OCI-M1 (cell line): ENCODE data around the gene UBE2D3.
"Not testable (repeated sequence)": the region's sequence is repeated elsewhere in the genome, so short reads cannot be mapped to it uniquely, and the experiment has no call there.

ENCODE experiments used
- DNase-seq: peaks from one replicate; lab custom pipeline; 2025; lab: John Stamatoyannopoulos, UW

The UBE2D3 gene

DNA sequence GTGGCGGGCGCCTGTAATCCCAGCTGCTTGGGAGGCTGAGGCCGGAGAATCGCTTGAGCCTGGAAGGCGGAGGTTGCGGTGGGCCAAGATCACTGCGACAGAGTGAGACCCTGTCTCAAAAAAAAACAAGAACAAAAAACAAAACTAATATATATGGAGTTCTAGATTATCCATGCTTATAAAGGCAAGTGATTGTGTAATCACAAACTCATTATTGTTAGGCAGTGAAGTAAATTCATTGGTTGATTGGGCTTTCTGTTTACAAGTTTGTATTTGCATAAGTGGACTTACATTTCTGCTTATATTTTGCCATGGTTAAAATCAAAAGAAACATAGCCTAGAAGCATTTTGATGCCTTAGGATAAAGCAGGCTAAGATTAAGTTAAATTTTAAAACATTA, 2.5 kb upstream of the UBE2D3 start:
- DNase-seq, result no peak

- no peak for DNase-seq
Measured at GRCh38 chr4:102828497-102828808, 1.1 kb upstream of the UBE2D3 start.

- peak; percentile 100 for DNase-seq
Measured at GRCh38 chr4:102827674-102828496, 534 bp upstream of the UBE2D3 start.

GRCh38 chr4:102826105-102826889, 1.1 kb downstream of the UBE2D3 start:
- DNase-seq, result no peak

- peak; percentile 87 for DNase-seq
Measured at GRCh38 chr4:102825261-102826091, 1.9 kb downstream of the UBE2D3 start.

GRCh38 chr4:102824398-102824797, 3.0 kb downstream of the UBE2D3 start:
- peak; percentile 15 for DNase-seq

- no peak for DNase-seq
Measured at GRCh38 chr4:102823897-102824296, 3.5 kb downstream of the UBE2D3 start.

DNA sequence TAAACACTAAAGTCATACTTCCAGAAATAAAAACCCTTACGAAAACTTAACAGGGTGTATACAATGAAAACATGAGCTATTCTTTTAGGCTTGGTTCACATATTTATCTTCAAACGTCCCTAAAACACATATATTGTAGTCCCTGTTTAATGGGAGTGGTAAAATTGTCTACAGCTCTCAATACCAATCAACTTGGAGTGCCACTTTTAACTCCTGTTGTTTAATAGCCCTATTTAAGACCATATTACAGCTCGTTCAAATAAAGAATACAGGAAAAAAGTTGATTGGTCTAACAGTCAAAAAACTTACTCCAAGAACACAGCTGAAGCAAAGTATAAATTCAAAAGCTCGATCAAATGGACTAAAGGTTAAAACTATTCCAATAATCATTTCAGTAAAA, 3.9 kb downstream of the UBE2D3 start:
- DNase-seq, result no peak

DNA sequence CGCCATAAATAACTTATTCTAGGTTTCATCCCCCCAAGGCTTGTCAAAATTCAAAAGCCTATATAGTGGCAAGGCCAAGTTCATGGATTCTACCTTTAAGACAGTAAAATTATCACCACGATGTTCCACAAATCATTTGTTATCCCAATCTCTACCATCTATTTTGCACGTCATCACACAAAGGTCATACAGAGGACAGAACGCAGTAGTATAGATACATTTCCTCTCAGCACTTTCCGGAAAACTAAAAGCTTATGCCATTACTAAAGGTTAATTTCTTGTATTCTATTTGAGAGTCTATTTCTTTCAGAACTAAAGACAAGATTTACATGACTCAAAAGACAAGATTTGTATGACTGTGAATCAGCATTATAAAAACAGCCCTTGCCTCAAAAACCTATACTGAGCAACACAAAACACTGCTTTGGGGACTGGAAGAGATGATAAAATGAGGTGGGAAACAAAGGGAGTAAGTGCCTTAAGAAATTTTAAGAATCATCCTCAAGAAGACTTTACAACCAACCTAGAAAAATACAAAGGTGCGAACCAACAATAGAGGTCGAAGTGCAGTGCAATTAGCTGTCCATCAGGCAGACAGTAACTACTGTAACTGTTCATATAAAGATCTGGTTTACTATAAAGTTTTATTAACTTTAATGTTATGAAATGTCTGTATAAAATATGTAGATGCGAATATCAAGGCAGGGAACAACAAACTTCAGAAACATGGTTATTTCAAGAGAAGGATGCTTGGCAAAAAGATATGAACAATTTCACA, 7.6 kb downstream of the UBE2D3 start:
- DNase-seq, result no peak

GRCh38 chr4:102819100-102819499, 8.3 kb downstream of the UBE2D3 start:
- not testable (repeated sequence) for DNase-seq

- no peak for DNase-seq
Measured at GRCh38 chr4:102817613-102818268, 9.6 kb downstream of the UBE2D3 start.

GRCh38 chr4:102817021-102817605, 10.2 kb downstream of the UBE2D3 start:
- DNase-seq, result no peak

DNA sequence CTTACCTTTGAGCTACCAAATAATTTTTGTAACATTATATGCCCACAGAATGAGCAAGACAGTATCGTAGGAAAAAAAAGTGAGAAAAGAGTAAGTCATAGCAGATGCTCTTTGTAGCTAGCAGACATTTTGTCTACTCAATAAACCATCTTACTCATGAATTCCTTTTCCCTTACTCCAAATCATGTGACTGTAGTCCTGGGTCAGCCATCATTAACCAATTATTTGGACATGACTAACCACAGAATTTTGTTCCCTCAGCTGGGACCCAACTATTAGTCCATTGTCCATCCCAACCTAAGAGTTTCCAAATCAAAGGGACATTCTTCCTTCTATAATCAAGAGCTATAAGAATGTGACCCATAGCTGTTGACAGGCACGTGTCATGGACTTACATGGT, 11.4 kb downstream of the UBE2D3 start:
- no peak for DNase-seq

DNA sequence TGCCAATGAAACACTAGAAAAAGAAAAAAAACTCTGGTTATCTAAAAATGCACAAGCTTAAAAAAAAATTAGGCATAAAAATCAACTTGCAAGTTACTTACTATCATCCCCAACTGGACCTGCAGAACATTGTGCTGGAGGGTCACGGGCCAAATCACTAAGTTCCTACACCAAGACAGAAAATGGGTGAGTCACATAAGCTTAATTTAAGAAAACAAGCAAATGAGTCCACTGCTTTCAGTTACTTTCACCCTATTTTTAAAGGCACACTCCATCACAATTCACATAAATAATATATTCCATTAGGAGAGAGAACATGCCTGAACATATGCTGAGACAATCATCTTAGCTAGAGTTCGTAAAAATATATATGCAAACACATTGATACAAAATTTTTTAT, 17.7 kb downstream of the UBE2D3 start:
- DNase-seq, result no peak

- DNase-seq, result peak; percentile 26
Measured at GRCh38 chr4:102809190-102809589, 18.2 kb downstream of the UBE2D3 start.

DNA sequence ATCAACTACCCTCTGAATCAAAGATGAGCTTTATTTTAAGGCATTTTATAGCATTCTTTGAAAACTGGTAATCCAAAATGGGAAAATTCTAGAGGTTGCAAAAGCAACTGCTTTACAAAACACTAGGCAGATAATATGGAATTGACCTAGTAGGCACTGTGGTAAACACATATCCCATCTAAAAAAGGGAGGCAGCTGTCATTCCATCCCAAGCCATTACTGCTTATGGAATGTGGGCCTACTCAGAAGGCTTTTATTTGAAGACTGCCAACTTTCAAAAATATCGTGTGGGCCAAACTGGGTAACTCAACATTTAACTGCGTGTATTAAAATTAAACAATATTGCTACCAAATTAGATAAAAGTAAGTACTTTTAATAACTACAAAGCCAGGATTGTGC, 19.3 kb downstream of the UBE2D3 start:
- DNase-seq, result no peak

DNA sequence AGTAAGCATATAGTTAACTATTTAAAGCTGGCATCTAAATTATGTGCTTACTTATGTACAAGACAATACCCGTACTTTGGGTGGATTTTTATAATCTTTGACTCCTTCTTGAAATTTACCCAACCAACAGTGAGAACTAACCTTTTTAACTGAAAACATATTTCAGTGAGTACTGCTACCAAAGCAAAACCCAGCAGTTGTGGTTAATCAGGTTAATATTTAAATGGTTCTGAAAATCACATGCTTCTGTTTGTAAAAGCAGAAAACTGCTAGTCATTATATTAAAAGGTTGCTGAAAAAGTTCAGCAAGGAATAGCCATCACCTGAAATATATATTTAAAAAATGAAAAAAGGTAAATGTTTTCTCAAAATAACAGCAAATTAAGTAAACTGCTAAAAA, 20.0 kb downstream of the UBE2D3 start:
- no peak for DNase-seq

DNA sequence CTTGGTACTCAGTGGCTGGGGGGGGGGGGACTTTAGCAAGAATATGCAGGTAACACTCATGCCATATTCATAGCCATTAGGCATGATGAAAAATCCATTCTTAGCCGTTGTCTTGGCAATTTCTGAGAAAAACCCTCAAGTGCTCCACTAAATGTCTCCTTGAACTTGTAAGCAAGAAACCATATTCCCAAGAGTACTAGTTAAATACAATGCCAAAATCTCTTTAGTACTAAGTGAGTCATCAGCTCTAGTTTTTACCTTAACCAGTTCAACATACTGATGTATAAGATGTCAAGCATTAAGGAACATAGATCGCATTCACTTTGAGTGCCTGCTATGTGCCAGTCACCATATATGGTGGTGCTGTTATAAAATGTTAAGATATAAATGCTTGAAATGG, 27.5 kb downstream of the UBE2D3 start:
- no peak for DNase-seq

GRCh38 chr4:102794999-102795398, 32.4 kb downstream of the UBE2D3 start:
- no peak for DNase-seq

DNA sequence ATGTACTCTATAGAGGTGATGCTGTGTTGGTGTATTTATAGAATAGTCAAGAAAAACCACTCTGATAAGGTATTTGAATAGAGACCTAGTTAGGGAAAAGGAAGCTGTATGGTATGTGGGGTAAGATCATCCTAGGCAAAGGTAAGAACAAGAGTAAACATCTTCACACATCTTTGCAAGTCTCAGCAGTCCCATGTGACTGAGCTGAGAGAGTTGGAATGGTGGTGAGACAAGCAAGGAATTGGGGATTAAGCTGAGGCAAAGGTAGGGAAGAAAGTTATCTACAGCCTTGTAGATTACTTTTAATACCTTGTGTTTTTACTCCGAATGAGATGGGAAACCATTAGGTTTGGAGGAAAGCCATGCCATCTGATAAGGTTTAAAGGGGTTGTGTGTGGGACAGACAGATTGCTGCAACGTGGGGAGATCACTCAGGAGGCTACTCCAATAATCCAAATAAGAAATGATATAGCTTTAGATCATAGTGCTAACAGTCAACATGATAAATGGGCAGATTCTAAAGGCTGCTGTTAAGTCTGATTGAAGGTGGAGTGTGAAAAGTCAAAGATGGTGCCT, 34.9 kb downstream of the UBE2D3 start:
- DNase-seq, result peak; percentile 37
